HG02970 (cell line): ENCODE results near the gene TCOF1.

Experiments
- ATAC-seq: cut with Tn5 transposase; IDR thresholded peaks from one replicate; pipeline ENCODE4 v1.9.1; 2021; ENCODE audit warnings: mild to moderate bottlenecking, moderate library complexity, moderate number of reproducible peaks; ENCODE audit not compliant: unreplicated experiment, low FRiP score

TCOF1 gene

GRCh38 chr5:150447188-150447587, 89.7 kb downstream of the TCOF1 start:
- no peak for ATAC-seq

- ATAC-seq: no peak
These were observed 90.8 kb downstream of the TCOF1 start for GRCh38 chr5:150448334-150448733.

DNA sequence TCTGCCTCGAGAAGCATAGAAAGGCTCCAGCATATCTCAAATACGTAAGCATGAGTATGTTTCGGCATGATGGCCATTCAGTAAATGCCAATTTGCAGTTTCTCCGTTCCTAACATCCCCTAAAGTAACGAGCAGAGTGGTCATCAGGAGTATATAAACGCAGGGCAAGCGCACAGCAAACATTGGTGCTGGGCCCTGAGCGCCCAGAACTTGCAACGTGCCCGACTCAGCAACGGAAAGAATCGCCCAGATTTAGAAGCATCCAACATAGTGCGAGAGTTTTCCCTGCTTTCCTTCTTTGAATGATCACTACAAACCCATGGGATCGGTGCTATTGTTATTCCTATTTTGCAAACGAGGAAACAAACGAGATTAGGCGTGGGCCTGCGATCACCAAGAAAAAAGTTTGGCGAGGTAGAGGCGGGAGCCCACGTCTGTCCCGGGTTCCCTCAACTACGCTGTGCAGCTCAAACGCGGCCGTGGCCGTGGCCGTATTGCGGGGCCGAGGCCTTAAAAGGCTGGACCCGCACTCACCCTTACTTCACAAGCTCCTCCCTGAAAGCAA, 91.5 kb downstream of the TCOF1 start:
- ATAC-seq: no peak
